Panc1 (cell line): ENCODE results near the gene NT5C1A. TPM values are rescaled to one million over a fixed set of nuclear protein-coding genes. Genes with fewer than 3 reads are reported as not detected.

ENCODE experiments used
- ATAC-seq: fragments of 200-7000 bp; cut with Tn5 transposase; 2 replicates; pipeline ENCODE4 v1.9.1; 2020; ENCODE audit warnings: mild to moderate bottlenecking, moderate library complexity
- BruUV-seq: library from RNA; stranded (reverse); fragments of 400-500 nt; replicated peaks from 2 replicates; lab custom pipeline; 2021; lab: Mats Ljungman, UMichigan
- CTCF ChIA-PET: fragments of 300-600 bp; sonication (Branson Sonifier 250); formaldehyde crosslinking; loops from one replicate; lab custom pipeline; 2022; ENCODE audit warnings: antibody characterized with exemption; lab: Charles Lee
- POLR2A ChIA-PET: fragments of 300-600 bp; sonication (Branson Sonifier 250); formaldehyde crosslinking; loops from one replicate; lab custom pipeline; 2022; ENCODE audit warnings: antibody characterized with exemption; lab: Charles Lee
- DNase-seq: peaks from one replicate; pipeline ENCODE4 v3.0.0-alpha.2; 2010; ENCODE audit warnings: low read depth, low spot score
- H3K27ac ChIP-seq: 2 replicates; pipeline ENCODE4 v1.5.1; 2011; ENCODE audit warnings: mild to moderate bottlenecking, low read length, inconsistent platforms
- H3K27me3 ChIP-seq: fragments of 200-500 bp; sonication (Bioruptor generic); 2 replicates; pipeline ENCODE4 v1.6.0; 2014; ENCODE audit warnings: low read length, inconsistent platforms; ENCODE audit not compliant: control insufficient read depth, insufficient read depth
- H3K36me3 ChIP-seq: fragments of 200-500 bp; sonication (Bioruptor generic); 2 replicates; pipeline ENCODE4 v1.5.1; 2014; ENCODE audit warnings: inconsistent platforms, mild to moderate bottlenecking, low read length, moderate library complexity; ENCODE audit not compliant: control insufficient read depth, insufficient read depth
- H3K4me1 ChIP-seq: 2 replicates; pipeline ENCODE4 v1.5.1; 2011; ENCODE audit warnings: inconsistent platforms, mild to moderate bottlenecking, low read length, moderate library complexity; ENCODE audit not compliant: control insufficient read depth, insufficient read depth
- H3K4me3 ChIP-seq, 2 experiments: 2 replicates each; pipeline ENCODE4 v1.5.1; 2011 to 2012; ENCODE audit warnings: low read depth in 2 of 2, low read length in 2 of 2, mild to moderate bottlenecking in 2 of 2, inconsistent platforms in 1 of 2, moderate library complexity in 1 of 2
- H3K9me3 ChIP-seq: fragments of 200-500 bp; sonication (Bioruptor generic); 2 replicates; pipeline ENCODE4 v1.5.1; 2014; ENCODE audit warnings: low read depth, mild to moderate bottlenecking, inconsistent platforms, low read length, moderate library complexity; ENCODE audit not compliant: control insufficient read depth, insufficient read depth
- CTCF ChIP-seq: fragments of 450-650 bp; IDR thresholded peaks from 2 replicates; pipeline ENCODE4 v1.5.1; 2017; ENCODE audit warnings: mild to moderate bottlenecking
- POLR2AphosphoS5 ChIP-seq: IDR thresholded peaks from 2 replicates; pipeline ENCODE4 v1.6.1; 2012; ENCODE audit warnings: mild to moderate bottlenecking, low read depth, low read length, moderate library complexity
- REST ChIP-seq, 2 experiments: IDR thresholded peaks; 2 replicates each; pipeline ENCODE4 v1.6.1; 2011 to 2012; ENCODE audit warnings: low read depth in 2 of 2, control low read depth in 1 of 2, low read length in 1 of 2, mild to moderate bottlenecking in 1 of 2, moderate library complexity in 1 of 2; ENCODE audit not compliant: insufficient read depth in 1 of 2
- SIN3A ChIP-seq: IDR thresholded peaks from 2 replicates; pipeline ENCODE4 v1.6.1; 2012; ENCODE audit warnings: low read depth, mild to moderate bottlenecking, low read length, moderate library complexity, borderline replicate concordance; ENCODE audit not compliant: insufficient read depth
- TCF7L2 ChIP-seq: IDR thresholded peaks from 2 replicates; pipeline ENCODE4 v1.6.1; 2011; ENCODE audit warnings: mild to moderate bottlenecking, low read depth, low read length, inconsistent platforms
- in situ Hi-C: cut with HindIII; loops from 2 replicates; pipeline ENCODE4 v1.10.0; 2016; ENCODE audit warnings: low sequenced_read_pairs, low pct_unique_long_range_greater_than_20kb
- intact Hi-C: fragments of 100-400 bp; cut with micrococcal nuclease; formaldehyde crosslinking; loops from one replicate; pipeline ENCODE4 v1.10.0; 2022; ENCODE audit not compliant: unreplicated experiment
- total RNA-seq: library from RNA; stranded (reverse); gene quantifications from one replicate; pipeline ENCODE4 v1.2.1, GENCODE V29; 2021; ENCODE audit not compliant: unreplicated experiment

The NT5C1A gene
- total RNA-seq, 1 experiment from 2014 or later = not detected

GRCh38 chr1:39685071-39685470, 13.2 kb upstream of the NT5C1A start:
- peaks cover 4% of the 10 kb centered on the region; the same call in 1 of the 2 replicates for H3K27me3 ChIP-seq
- no peaks in the 10 kb centered on the region for H3K9me3 ChIP-seq
- intact Hi-C loops (no loop called here), in situ Hi-C loops (no loop called here)
- no peak for ATAC-seq
- no TSS peak for BruUV-seq
- POLR2A ChIA-PET = no interaction called here
- CTCF ChIA-PET = no interaction called here
- no peaks in the 10 kb centered on the region for H3K4me1 ChIP-seq
- H3K36me3 ChIP-seq = no peaks in the 10 kb centered on the region
- no peak overlapping the region for H3K27ac ChIP-seq
- no peak for DNase-seq
- no peak overlapping the region for H3K4me3 ChIP-seq
- TF ChIP-seq SIN3A (no peak), POLR2AphosphoS5 (no peak), CTCF (no peak), REST (IDR thresholded peaks at IDR 0.05; ENCODE audit: insufficient read depth in 1 of 2, low read depth in 2 of 2, low read length in 1 of 2) (no peak), TCF7L2 (no peak)

GRCh38 chr1:39684313-39684664, 12.4 kb upstream of the NT5C1A start:
- CTCF ChIA-PET = no interaction called here
- intact Hi-C loops (no loop called here), in situ Hi-C loops (no loop called here)
- POLR2A ChIA-PET = no interaction called here
- DNase-seq = no peak
- no peaks in the 10 kb centered on the region for H3K9me3 ChIP-seq
- no peak overlapping the region for H3K27ac ChIP-seq
- TF ChIP-seq CTCF = no peak
- TF ChIP-seq TCF7L2 = no peak
- no peak for TF ChIP-seq SIN3A
- TF ChIP-seq REST (IDR thresholded peaks at IDR 0.05; ENCODE audit: insufficient read depth in 1 of 2, low read depth in 2 of 2, low read length in 1 of 2) = no peak
- no peak for TF ChIP-seq POLR2AphosphoS5
- no TSS peak for BruUV-seq
- H3K4me1 ChIP-seq = no peaks in the 10 kb centered on the region
- no peak for ATAC-seq
- H3K36me3 ChIP-seq = no peaks in the 10 kb centered on the region
- peaks cover 4% of the 10 kb centered on the region; the same call in 1 of the 2 replicates for H3K27me3 ChIP-seq
- H3K4me3 ChIP-seq = no peak overlapping the region
